ENCODE measurements around the gene SNX32. TPM values are rescaled to one million over a fixed set of nuclear protein-coding genes. Genes with fewer than 3 reads are reported as not detected.

The SNX32 gene
- total RNA-seq = 1 to 10 TPM; 2.2 to 4.6 TPM

DNA sequence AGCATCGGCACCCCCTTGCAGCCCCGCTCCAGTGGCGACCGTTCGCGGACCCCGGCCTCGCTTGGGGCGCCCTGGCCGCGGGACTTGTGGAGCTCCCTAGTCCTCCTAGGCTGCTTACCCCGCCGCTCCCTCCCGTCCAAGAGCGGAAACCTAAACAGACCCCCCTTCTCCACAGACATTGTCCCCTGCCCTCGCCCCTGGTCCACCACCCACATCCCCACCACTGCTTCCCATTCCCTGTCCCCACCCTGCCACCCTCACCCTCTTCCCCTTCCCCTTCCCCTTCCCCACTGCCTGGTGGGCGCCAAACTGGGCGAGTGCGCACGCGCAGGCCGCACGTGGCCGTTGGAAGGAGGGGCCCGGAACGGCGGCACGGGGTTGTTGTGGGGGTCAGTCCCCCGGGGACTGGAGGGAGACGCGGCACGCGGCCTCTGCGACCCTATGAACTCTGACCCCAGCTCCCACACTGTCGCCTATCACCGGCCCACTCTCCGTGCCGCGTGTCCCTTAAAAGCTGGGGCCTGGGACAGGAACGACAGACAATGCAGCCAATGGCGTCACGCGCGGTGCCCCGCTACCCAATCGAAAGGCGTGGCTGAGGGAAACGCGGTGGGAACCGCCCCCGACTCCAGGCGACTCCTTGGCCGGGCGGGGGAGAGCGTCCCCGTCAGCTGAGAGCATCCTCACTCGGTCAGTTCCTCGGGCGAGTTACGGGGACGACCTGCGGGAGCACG is at the start of gene SNX32:
TSS of gene SNX32 (plus strand) at position 667 of the 734 bp plus-strand sequence. CDS start 103 bp downstream, outside the sequence.
- Mint-ChIP-seq H3K9me3 (peaks cover 6% of the 10 kb centered on the region in 2 donors), H3K4me1 (ENCODE audit: low read depth) (peaks cover 21% of the 10 kb centered on the region), H3K27me3 (ENCODE audit: low read depth) (peaks cover 17% of the 10 kb centered on the region), H3K4me3 (no peak within 1 kb of the TSS), H3K27ac (peak within 1 kb of the TSS; percentile 52), H3K36me3 (ENCODE audit: insufficient read depth in 2 of 2) (peaks cover 5 to 7% of the 10 kb centered on the region in 2 donors)
- ATAC-seq (replicated peaks in 1 of 2) = peak; percentile 99 to 100
- DNase-seq = peak; percentile 97 to 98

DNA sequence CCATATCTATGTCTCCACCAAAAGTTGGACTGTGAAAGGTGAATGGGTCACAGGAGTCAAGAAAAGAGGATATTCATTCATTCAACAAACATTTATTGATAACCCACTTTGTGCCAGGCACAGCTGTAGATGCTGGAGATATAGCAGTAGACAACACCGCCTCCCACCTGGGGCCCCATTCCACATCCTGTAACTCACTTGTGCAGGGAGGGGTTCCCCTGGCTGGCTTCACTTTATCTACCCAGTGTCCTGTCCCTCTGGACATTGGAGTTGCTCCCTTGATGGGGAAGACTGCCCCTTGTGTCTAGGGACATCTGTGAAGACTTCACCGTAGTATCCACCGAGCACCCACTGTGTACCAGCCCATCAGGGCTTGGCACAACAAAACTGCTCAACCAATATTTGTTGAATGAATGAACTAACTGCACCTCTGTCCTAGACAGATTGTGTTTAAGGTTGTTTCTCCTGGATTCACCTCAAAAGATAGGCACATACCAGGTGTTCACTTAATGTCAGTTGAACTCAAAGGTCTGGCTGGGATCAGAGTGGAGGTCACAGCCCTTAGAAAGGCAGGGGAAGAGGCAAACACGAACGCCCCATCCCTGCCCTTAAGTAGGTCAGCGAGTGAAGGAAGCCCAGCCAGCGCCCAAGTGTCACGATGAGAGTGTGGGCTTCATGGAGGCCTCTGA is 48.3 kb upstream of the SNX32 start:
- H3K36me3 Mint-ChIP-seq (ENCODE audit: insufficient read depth in 2 of 2) = peaks cover 0 to 2% of the 10 kb centered on the region in 2 donors
- ATAC-seq (replicated peaks in 1 of 2) = no peak
- peak overlapping the region; percentile 65 to 72 for H3K4me3 Mint-ChIP-seq
- peaks cover 61% of the 10 kb centered on the region for H3K27me3 Mint-ChIP-seq (ENCODE audit: low read depth)
- peaks cover 18% of the 10 kb centered on the region for H3K4me1 Mint-ChIP-seq (ENCODE audit: low read depth)
- no peaks in the 10 kb centered on the region for H3K9me3 Mint-ChIP-seq
- DNase-seq = peak in 1 of 2 donors; percentile 19
- H3K27ac Mint-ChIP-seq = peak overlapping the region; percentile 25

DNA sequence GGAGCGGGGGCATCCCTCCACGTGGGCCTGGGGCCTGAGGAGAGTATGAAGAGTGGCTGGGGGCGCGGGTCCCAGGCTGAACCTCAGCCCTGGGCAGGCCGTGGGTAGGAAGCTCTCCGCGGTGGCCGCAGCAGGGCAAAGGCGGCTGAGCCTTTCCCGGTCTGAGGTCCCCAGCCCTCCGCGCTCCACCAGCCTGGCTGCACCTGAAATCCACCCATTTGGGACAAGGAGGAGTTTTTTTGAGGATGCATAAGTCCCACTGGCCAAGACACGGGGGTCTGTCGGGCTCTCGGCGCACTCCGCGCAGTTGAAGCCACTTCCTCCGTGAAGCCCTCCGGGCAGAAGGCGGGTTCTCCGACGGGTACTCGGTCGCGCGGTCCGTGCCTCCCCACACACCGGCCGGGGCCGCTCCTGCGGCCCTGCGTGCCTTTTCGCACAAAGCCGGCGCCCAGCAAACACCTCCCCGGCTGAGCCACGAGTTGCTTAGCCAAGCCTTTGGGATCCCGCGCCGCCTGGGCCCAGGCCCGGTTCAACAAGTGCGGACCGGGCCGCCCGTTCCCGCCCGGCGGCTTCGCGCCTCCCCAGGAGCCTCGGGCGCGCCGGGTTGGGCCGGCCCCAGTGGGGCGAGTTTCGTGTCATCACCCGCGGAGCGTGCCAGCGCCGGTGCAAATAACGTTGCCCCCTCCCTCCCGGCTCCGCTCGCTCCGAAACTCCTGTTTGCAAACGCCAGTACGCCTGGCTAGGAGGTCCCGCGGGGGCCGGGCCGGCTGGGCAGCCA is 47.6 kb upstream of the SNX32 start:
- Mint-ChIP-seq H3K27me3 (ENCODE audit: low read depth) (peaks cover 66% of the 10 kb centered on the region), H3K4me3 (peak overlapping the region; percentile 65 to 72), H3K36me3 (ENCODE audit: insufficient read depth in 2 of 2) (peaks cover 0 to 2% of the 10 kb centered on the region in 2 donors), H3K27ac (no peak overlapping the region), H3K9me3 (no peaks in the 10 kb centered on the region), H3K4me1 (ENCODE audit: low read depth) (peaks cover 19% of the 10 kb centered on the region)
- peak; percentile 25 to 34 for DNase-seq
- peak; percentile 23 to 29 for ATAC-seq (replicated peaks in 1 of 2)

GRCh38 chr11:65786786-65787636 is 46.8 kb upstream of the SNX32 start, which contains the start of gene OVOL1:
TSS of gene OVOL1 (plus strand) at chr11:65787063. CDS start at chr11:65787374, 311 bp downstream.
- Mint-ChIP-seq H3K4me1 (ENCODE audit: low read depth) (peaks cover 23% of the 10 kb centered on the region), H3K9me3 (no peaks in the 10 kb centered on the region), H3K27me3 (ENCODE audit: low read depth) (peaks cover 66% of the 10 kb centered on the region), H3K36me3 (ENCODE audit: insufficient read depth in 2 of 2) (peaks cover 0 to 2% of the 10 kb centered on the region in 2 donors), H3K27ac (no peak within 1 kb of the TSS), H3K4me3 (peak within 1 kb of the TSS; percentile 76 to 80)
- DNase-seq (peak in 1 of 2 donors; percentile 20), ATAC-seq (replicated peaks in 1 of 2) (no peak)

DNA sequence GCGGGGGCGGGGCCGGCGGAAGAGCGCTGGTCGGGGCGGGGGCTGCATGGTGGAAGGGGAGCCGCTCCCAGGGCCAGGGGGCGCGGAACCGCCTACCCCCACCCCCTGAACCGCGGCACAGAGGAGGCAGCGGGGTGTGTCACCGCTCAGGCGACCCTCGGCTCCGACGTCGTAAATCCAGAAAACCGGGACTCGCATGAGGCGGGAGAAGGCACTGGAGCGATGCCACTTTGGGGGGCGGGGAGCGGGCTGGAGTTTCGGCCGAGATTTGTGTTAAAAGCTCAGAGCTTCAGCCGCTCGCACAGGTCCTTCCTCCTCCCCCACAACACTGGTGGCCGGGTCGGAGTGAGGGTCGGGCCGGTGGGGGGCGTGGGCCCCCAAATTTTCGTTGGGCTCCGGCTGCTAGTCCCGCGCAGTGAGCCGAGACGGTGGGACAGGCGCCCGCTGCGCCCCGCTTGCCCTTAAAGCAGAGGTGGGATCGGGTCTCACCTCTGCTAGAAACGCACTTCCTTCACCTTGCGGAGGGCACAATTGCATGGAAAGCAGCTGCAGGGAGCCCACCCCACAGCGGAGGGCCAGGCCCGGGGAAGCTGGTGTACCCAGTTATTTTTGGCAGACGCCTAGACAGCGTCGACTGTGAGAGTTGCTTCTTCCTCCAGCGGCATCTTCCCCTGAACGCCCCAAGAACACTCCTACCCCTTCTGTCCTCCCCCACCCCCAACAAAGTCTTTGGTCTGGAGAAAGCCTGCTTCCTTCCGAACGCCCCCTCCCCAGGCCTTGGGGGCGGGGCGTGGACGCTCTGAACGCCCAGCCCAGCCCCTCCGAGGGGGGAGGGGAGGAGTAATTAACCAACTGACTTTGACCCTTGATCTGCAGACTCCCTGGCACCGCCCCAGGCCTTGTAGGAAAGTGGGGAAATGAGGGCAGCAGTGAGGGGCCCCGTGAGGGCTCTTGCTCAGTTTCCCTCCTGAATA is 45.8 kb upstream of the SNX32 start:
- no peak overlapping the region for H3K27ac Mint-ChIP-seq
- ATAC-seq (replicated peaks in 1 of 2) (no peak), DNase-seq (no peak)

DNA sequence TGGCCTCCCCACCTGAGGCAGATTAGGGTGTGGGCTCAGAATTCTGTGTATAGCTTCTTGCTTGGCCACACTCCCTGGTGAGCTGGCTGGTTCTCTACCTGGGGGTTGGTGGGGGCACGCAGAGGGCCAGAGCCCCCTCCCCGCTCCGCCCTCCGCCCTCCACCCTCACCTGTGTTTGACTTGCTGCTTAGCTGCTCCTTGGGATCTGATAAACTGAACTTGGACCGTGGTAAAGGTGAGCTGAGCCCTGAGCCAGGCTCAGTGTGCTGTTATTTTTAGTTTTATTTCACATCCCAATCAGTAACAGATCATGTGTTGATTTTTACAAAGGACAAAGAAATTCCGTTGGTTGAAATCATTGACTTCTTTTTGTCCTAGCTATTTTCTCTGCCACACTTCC is 44.9 kb upstream of the SNX32 start:
- Mint-ChIP-seq H3K36me3 (ENCODE audit: insufficient read depth in 2 of 2) (peaks cover 0 to 2% of the 10 kb centered on the region in 2 donors), H3K9me3 (no peaks in the 10 kb centered on the region), H3K4me3 (peak overlapping the region in 1 of 2 donors; percentile 32), H3K27me3 (ENCODE audit: low read depth) (peaks cover 54% of the 10 kb centered on the region), H3K4me1 (ENCODE audit: low read depth) (peaks cover 16% of the 10 kb centered on the region), H3K27ac (no peak overlapping the region)
- no peak for DNase-seq
- ATAC-seq (replicated peaks in 1 of 2) = no peak

More for the DNA sequence above, 45.8 kb upstream of the SNX32 start:
- Mint-ChIP-seq H3K4me3 (peak overlapping the region; percentile 69 to 80), H3K9me3 (no peaks in the 10 kb centered on the region), H3K27me3 (ENCODE audit: low read depth) (peaks cover 63% of the 10 kb centered on the region), H3K4me1 (ENCODE audit: low read depth) (peaks cover 19% of the 10 kb centered on the region), H3K36me3 (ENCODE audit: insufficient read depth in 2 of 2) (peaks cover 0 to 2% of the 10 kb centered on the region in 2 donors)

DNA sequence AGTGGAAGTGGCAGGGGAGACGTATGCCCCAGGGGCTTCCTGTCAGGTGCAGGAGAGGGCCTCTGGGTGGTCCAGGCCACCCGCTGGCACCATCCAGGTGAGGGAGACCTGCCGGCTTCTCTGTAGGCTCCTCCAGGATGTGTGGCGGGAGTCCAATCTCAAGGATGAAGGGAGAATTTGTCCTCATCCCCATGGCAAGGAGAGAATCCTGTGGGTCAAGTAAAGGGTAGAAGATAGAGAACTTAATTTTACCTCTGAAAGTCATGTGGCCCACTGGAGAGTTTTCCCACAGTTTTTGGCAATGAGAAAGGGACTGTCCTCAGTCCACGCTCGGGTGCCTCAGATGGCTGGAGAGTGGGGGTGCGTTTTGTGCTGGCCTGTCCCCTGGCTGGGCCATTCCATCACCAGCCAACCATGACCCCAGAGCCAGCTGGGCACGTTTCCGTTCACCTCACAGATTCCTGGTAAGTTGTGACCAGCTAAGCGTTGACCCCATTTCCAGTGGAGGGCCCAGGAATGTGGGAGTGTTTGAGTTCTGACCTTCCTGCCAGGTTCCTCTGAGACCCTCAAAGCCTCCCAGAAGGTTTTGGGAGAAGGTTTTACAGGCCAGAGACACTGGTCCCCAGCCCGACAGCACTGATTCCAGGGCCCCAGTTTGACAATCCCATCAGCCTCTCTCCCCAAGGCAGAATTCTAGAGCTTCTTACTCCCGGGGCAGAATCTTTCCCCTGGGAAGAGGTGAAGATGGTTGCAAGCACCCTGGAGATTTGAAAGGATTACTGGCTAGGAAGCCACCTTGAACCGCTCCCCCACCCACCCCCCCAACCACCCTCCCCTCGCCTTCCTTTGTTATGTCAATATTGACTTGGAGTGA is 44.3 kb upstream of the SNX32 start:
- H3K4me1 Mint-ChIP-seq (ENCODE audit: low read depth) = peaks cover 16% of the 10 kb centered on the region
- H3K4me3 Mint-ChIP-seq = no peak overlapping the region
- peaks cover 48% of the 10 kb centered on the region for H3K27me3 Mint-ChIP-seq (ENCODE audit: low read depth)
- DNase-seq (no peak), ATAC-seq (replicated peaks in 1 of 2) (no peak)
- peaks cover 0 to 2% of the 10 kb centered on the region in 2 donors for H3K36me3 Mint-ChIP-seq (ENCODE audit: insufficient read depth in 2 of 2)
- no peaks in the 10 kb centered on the region for H3K9me3 Mint-ChIP-seq
- H3K27ac Mint-ChIP-seq = no peak overlapping the region

DNA sequence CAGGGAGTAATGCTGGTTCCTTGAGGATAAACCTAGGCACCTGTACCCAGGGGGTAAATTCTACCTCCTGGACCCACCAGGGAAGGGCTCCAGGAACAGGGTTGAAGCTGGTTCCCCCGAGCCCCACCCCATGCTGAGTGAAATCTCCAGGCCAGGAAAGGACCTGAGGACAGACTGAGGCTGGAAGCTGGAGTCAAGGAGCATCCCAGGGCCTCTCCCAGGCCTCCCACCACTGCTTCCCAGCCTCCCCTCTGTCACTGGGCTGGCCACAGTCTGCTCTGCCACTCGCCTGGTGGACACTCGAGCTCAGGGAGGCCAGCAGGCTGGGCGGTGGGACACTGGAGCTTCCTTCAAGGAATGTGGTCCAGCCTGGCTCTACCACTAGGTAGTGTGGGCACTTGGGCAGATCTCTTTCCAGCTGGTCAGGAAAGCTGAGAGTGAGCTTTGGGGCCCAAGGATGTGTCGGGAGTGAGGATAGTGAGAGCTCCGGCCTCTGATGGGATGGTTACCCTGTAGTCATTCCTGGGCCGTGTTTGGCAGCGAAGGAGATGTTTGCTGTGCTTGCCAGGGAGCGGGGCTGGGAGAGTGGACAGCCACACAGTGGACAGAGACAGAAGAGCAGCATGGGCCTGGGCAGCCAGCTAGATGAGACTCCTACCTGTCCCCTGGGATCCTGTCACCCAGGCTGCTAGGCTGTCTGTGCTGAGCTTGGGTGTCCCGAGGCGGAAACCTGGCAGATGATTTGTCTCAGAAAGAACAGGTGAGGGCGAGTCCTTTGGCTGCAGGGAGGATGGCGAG is 43.5 kb upstream of the SNX32 start:
- ATAC-seq (replicated peaks in 1 of 2) (no peak), DNase-seq (no peak)
- Mint-ChIP-seq H3K36me3 (ENCODE audit: insufficient read depth in 2 of 2) (peaks cover 0 to 2% of the 10 kb centered on the region in 2 donors), H3K4me3 (no peak overlapping the region), H3K27me3 (ENCODE audit: low read depth) (peaks cover 39% of the 10 kb centered on the region), H3K9me3 (no peaks in the 10 kb centered on the region), H3K4me1 (ENCODE audit: low read depth) (peaks cover 12% of the 10 kb centered on the region), H3K27ac (no peak overlapping the region)

DNA sequence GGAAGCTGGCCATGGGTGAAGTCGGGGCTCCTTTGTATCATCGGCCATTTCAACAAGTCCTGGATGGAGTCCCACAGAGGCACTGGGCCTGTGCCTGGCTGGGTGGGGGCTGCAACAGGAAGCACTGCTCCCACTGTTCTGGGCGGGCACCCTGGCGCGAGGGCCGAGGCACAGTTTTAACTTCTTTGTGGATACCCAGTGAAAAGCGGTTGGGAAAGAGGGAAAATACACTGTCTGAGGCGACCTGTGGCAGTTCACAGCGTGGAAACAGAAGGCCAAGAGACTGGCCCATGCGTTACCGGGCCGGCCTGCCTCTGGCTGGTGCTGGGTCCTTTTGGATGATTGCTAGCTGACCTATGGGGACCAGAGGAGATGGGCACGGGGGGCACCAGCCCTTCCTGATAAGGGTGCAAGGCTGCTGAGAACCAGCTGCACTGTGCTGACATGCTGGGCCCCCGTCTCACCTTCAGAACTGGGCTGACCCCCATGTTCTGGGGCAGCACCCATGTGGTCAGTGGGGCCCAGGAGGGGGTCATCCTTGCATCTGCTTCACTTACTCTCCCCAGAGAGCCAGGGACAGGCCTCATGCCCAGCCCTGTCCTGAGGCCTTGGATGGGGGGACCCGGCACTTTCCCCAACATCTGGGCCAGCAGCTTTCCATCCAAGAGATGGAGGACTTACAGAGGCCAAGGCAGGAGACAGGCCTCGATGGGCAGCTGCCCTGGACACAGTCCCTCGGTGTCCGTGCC is 42.7 kb upstream of the SNX32 start:
- Mint-ChIP-seq H3K4me1 (ENCODE audit: low read depth) (peaks cover 5% of the 10 kb centered on the region), H3K27me3 (ENCODE audit: low read depth) (peaks cover 32% of the 10 kb centered on the region), H3K36me3 (ENCODE audit: insufficient read depth in 2 of 2) (no peaks in the 10 kb centered on the region), H3K27ac (no peak overlapping the region), H3K9me3 (no peaks in the 10 kb centered on the region), H3K4me3 (no peak overlapping the region)
- DNase-seq = no peak
- ATAC-seq (replicated peaks in 1 of 2) = peak in 1 of 2 donors; percentile 2
